Upper lobe of left lung (tissue), 4 donors: ENCODE data around the gene MCAM.

ENCODE experiments used
- EP300 ChIP-seq, 4 donors: sonication (generic); formaldehyde crosslinking; IDR thresholded peaks; one replicate each; pipeline ENCODE4 v1.5.1; 2017; ENCODE audit warnings: antibody characterized with exemption in 4 of 4, control low read depth in 2 of 4
- POLR2A ChIP-seq, 4 donors: fragments of 450-650 bp; IDR thresholded peaks; one replicate each; pipeline ENCODE4 v1.5.1; 2016 to 2017; ENCODE audit warnings: antibody characterized with exemption in 4 of 4, mild to moderate bottlenecking in 2 of 4
- POLR2AphosphoS5 ChIP-seq, 2 donors: sonication (generic); formaldehyde crosslinking; IDR thresholded peaks; one replicate each; pipeline ENCODE4 v1.5.1; 2017; ENCODE audit warnings: antibody characterized with exemption in 2 of 2
- TF ChIP-seq, protein P1 (sequence below), 6 experiments: fragments of 450-650 bp in 4 of 6; fragments of 200-600 bp in 2 of 6; sonication (generic) in 2 of 6; IDR thresholded peaks; one replicate each; pipeline ENCODE4 v1.5.1; 2016 to 2019; ENCODE audit warnings: antibody characterized with exemption in 6 of 6

DNA sequence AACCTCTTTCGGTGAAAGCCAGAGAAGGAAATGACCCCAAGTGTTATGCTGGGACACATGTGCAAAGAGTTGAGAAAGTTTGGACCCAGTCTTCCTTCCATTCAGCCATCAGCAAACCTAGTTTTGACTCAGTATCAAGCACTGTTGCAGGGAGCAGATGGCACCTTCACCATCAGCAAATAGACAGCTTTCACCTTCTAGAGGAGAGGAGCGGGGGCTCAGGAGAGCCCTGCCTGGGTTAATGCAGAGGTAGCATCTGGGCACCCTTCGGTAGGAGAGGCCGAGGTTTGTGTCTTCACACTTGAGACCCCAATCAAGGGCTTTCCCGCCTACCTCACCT, 45.8 kb upstream of the MCAM start:
- TF ChIP-seq, protein P1, sequence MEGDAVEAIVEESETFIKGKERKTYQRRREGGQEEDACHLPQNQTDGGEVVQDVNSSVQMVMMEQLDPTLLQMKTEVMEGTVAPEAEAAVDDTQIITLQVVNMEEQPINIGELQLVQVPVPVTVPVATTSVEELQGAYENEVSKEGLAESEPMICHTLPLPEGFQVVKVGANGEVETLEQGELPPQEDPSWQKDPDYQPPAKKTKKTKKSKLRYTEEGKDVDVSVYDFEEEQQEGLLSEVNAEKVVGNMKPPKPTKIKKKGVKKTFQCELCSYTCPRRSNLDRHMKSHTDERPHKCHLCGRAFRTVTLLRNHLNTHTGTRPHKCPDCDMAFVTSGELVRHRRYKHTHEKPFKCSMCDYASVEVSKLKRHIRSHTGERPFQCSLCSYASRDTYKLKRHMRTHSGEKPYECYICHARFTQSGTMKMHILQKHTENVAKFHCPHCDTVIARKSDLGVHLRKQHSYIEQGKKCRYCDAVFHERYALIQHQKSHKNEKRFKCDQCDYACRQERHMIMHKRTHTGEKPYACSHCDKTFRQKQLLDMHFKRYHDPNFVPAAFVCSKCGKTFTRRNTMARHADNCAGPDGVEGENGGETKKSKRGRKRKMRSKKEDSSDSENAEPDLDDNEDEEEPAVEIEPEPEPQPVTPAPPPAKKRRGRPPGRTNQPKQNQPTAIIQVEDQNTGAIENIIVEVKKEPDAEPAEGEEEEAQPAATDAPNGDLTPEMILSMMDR (IDR thresholded peaks at IDR 0.05), result no peak
- TF ChIP-seq POLR2A (IDR thresholded peaks at IDR 0.05) (no peak), POLR2AphosphoS5 (IDR thresholded peaks at IDR 0.05) (no peak), EP300 (IDR thresholded peaks at IDR 0.05) (no peak)
